Panc1 (cell line): ENCODE results near the gene ASPSCR1.

Source experiments
- CTCF ChIP-seq: fragments of 450-650 bp; IDR thresholded peaks from 2 replicates; pipeline ENCODE4 v1.5.1; 2017; ENCODE audit warnings: mild to moderate bottlenecking
- POLR2AphosphoS5 ChIP-seq: IDR thresholded peaks from 2 replicates; pipeline ENCODE4 v1.6.1; 2012; ENCODE audit warnings: mild to moderate bottlenecking, low read depth, low read length, moderate library complexity
- REST ChIP-seq, 2 experiments: IDR thresholded peaks; 2 replicates each; pipeline ENCODE4 v1.6.1; 2011 to 2012; ENCODE audit warnings: low read depth in 2 of 2, control low read depth in 1 of 2, low read length in 1 of 2, mild to moderate bottlenecking in 1 of 2, moderate library complexity in 1 of 2; ENCODE audit not compliant: insufficient read depth in 1 of 2
- SIN3A ChIP-seq: IDR thresholded peaks from 2 replicates; pipeline ENCODE4 v1.6.1; 2012; ENCODE audit warnings: low read depth, mild to moderate bottlenecking, low read length, moderate library complexity, borderline replicate concordance; ENCODE audit not compliant: insufficient read depth
- TCF7L2 ChIP-seq: IDR thresholded peaks from 2 replicates; pipeline ENCODE4 v1.6.1; 2011; ENCODE audit warnings: mild to moderate bottlenecking, low read depth, low read length, inconsistent platforms

- TF ChIP-seq POLR2AphosphoS5 (no peak), CTCF (no peak), TCF7L2 (no peak), SIN3A (no peak), REST (IDR thresholded peaks at IDR 0.05; ENCODE audit: insufficient read depth in 1 of 2, low read depth in 2 of 2, low read length in 1 of 2) (no peak)
Observed at GRCh38 chr17:81950501-81950900, 26.9 kb upstream of the ASPSCR1 start.
